ENCODE results near the gene NOTCH4.
"Not testable (repeated sequence)": the region's sequence is repeated elsewhere in the genome, so short reads cannot be mapped to it uniquely, and the experiment has no call there.

NOTCH4 gene

GRCh38 chr6:32223258-32224235 lies at the start of gene NOTCH4:
Gene NOTCH4 (minus strand): TSS chr6:32224067. CDS start chr6:32223928, 139 bp downstream.
- DNase-seq, result no peak

- DNase-seq, result no peak
Observed at GRCh38 chr6:32271429-32271828, 47.6 kb upstream of the NOTCH4 start.

GRCh38 chr6:32268459-32268858 lies 44.6 kb upstream of the NOTCH4 start:
- DNase-seq, result not testable (repeated sequence)

GRCh38 chr6:32267035-32267434 lies 43.2 kb upstream of the NOTCH4 start:
- DNase-seq, result no peak

- DNase-seq, result not testable (repeated sequence)
Observed at GRCh38 chr6:32257262-32257661, 33.4 kb upstream of the NOTCH4 start.

DNA sequence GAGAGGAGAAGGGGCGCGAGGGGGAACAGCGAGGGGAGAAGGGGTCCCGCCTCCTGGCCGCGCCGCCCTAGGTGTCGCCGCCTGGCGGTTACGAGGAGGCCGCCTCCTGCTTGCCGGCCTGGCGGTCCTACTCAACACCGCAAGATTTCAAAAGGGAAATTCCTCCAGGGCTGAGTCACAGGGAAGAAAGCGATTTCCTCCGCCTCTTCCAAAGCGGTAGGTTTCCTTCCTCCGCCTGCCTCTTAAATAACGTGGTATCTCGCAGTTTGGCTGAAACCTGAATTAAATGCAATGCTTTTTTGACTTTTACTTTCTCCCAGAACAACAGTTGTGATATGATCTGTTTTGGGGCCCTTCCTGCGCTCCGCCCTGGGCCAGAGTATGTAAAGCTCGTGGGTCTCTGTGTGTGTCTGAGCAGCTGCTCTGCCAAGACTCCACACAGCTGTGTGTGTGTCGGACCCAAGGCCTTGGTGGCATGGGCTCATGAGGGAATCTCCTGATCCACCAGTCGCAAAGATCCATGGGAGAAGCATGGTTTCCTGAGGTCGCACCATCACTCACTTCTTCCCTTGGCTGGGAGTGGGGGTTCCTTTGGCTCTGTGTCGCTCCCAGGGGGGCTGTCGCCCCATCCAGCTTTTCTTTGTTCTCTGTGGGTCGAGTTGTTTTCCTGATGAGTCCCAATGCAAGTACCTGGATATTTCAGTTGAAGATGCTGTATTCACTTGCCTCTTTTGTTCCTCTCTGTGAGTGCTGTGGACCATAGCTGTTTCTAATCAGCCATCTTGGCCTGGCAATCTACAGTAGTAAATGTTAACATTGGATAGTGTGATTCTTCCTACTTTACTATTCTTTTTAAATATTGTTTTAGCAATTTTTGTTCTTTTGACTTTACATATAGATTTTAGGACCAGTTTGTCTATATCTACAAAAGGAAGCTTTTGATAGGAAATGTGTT lies 31.6 kb upstream of the NOTCH4 start:
- DNase-seq, result no peak

DNA sequence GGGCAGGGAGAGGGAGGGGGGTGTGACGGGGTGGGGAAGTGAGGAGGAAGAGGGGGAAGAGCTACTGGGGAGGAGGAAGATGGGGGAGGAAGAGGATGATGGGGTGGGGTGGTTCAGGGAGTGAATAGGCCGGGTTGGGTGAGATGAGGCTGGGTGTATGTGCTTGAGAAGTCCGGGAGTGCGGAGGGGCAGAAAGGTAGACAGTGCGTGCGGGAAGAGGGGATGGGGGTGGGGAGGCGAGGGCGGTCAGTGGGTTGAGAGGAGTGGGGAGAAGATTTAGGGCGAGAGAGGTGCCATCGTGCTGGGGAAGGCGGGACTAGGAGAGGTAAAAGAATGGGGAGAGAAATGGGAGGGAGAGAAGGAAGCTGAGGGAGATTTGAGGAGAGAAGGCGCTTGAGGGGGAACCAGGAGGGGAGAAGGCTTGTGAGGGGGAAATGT lies 30.9 kb upstream of the NOTCH4 start:
- no peak for DNase-seq

- DNase-seq, result no peak
Observed at GRCh38 chr6:32252331-32253009, 28.6 kb upstream of the NOTCH4 start.

DNA sequence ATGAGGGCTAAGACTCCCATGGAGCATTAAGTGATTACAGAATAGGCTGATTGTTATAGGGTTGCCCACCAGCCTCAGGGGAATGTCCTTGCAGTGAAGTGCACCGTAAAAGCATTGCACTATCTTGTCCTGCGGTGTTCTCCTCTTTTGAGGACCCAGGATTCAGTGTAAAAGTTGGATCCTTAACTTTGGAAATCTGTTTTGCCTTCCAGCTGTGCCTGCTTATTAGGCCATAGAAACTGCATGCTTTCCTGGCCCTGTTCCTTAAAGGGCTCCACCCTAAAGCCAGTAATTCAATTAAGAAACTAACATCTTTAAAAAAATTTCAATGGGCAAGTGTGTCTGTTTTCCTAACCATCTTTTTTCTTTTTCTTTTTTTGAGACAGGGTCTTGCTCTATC lies 25.4 kb upstream of the NOTCH4 start:
- no peak for DNase-seq

DNA sequence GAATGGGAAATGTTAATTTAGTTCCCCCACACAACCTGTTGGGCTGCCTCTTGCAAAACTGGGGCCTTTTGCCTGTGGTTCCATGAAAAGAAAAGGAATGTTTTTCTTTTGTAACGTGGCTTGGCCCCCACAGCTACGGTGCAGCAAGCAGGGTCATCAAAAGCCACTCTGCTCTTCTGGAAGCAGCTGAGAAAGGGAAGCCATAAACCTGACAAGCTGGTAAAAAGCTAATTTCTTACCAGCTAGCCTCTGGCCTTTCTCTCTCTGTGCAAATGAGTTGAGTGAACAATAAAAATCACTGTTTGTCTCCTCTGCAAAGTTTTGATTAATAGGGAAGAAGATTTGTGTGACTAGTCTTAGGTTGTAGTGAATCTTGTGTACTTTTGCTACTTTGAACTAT lies 23.5 kb upstream of the NOTCH4 start:
- DNase-seq, result no peak

DNA sequence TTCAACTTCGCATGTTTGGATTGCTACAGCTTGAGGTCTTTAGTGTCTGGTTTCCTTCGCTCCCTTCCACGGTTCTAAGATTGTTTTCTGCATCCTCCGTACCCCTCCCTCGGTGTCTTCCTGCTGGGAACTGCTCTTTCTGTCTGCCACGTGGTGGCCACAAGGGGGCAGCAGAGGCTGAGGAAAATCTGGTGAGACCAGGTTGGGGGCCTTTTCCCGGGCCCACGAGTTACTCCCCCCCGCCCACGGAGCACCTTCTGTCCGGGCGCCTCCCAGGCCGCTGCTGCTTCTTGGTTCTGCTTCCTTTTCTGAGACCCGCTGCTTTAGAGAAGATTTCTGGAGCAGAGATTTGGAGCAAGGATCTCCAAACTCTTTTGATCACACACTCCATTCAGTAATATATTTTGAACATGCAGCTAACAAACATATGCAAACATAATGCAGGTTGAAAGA lies 21.1 kb upstream of the NOTCH4 start:
- DNase-seq, result no peak

DNA sequence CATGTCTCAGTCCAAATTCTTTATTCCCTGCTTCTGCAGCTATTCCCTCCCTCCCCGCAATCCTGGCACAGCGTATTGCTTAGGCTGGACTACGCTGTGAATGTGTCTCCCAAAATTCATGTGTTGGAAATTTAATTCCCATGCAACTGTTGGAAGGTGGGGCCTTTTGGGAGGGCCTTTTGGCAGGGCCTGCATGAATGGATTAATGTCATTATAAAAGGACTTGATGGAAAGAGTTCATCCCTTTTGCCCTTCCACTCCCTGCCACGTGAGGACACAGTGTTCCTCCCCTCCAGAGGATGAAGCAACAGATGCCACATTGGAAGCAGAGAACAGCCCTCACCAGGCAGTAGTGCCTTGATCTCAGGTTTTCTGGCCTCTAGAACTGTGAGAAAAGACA lies 20.4 kb upstream of the NOTCH4 start:
- no peak for DNase-seq

GRCh38 chr6:32242318-32242813 lies 18.5 kb upstream of the NOTCH4 start:
- not testable (repeated sequence) for DNase-seq

- no peak for DNase-seq
Observed at GRCh38 chr6:32240686-32241085, 16.8 kb upstream of the NOTCH4 start.

- DNase-seq, result no peak
Observed at GRCh38 chr6:32239462-32239861, 15.6 kb upstream of the NOTCH4 start.

DNA sequence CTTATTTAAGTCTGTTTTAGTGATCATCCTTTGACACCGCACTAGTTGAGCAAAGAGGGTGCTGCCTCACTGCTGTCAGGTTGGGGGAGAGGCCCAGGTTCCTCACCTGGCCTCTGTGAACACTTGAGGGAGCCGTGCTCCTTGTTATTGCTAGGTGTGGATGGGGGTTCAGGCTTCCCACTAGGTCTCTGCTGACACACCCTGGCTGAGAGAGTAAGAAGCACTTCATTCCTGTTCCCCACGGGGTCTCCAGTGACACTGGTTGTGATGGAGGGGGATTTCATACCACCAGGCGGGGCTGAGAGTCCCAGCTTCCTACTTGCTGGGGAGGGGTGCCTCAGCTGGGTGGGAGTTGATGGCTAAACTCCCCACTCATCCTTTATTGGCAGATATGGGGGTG lies 11.1 kb upstream of the NOTCH4 start:
- DNase-seq, result no peak

DNA sequence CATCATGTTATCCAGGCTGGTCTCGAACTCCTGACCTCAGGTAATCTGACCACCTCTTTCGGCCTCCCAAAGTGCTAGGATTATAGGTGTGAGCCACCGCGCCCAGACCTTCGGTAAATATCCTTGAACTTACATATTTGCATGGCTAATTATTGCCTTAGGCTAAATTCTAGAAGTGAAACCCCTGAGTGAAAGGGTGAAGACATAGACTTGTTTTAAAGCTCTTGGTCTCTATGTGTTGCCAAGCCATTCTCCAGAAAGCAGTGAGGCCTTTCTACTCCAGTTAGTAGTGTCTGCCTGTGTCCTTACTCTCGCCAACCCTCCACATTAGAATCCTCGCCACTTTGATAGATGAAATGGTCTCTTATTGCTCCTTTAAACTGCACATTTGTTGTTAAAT lies 2.6 kb upstream of the NOTCH4 start:
- DNase-seq, result no peak

GRCh38 chr6:32224696-32225095 lies 829 bp upstream of the NOTCH4 start:
- DNase-seq, result no peak

GRCh38 chr6:32222333-32223230 lies 1.3 kb downstream of the NOTCH4 start:
- no peak for DNase-seq

GRCh38 chr6:32220021-32220420 lies 3.8 kb downstream of the NOTCH4 start:
- DNase-seq, result no peak

DNA sequence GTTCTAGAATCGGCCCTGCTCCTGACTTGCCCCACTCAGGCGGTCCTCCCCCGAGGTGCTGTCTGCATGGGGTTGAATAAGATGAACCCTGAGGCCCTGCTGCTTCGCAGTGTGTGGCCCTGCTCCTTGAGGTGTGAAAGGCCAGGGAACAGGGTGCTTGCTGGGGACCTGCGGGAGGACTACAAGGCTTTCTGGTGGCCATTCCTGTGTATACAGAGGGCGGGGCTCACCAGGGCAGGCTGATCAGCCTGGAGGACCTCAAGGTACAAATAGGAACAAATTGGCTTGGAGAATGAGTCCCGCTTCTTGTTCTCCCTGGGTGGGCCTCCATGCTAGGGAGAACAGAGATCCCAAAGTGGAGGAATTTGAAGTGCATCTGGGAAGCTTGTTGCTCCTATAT lies 5.7 kb downstream of the NOTCH4 start:
- DNase-seq, result no peak
